ENCODE data around the gene PRKN.

GRCh38 chr6:162184465-162184864 lies 543.1 kb downstream of the PRKN start:
- TF ChIP-seq CTCF (conservative IDR thresholded peaks at IDR 0.05; ENCODE audit: low read depth in 2 of 2), result no peak
- no peak for TF ChIP-seq CREB1 (CRISPR knock-in tag; IDR thresholded peaks at IDR 0.05; ENCODE audit: low read depth)
- TF ChIP-seq EZH2 (IDR thresholded peaks at IDR 0.05; ENCODE audit: low read depth, unreplicated experiment), result no peak
- TF ChIP-seq, protein P1, sequence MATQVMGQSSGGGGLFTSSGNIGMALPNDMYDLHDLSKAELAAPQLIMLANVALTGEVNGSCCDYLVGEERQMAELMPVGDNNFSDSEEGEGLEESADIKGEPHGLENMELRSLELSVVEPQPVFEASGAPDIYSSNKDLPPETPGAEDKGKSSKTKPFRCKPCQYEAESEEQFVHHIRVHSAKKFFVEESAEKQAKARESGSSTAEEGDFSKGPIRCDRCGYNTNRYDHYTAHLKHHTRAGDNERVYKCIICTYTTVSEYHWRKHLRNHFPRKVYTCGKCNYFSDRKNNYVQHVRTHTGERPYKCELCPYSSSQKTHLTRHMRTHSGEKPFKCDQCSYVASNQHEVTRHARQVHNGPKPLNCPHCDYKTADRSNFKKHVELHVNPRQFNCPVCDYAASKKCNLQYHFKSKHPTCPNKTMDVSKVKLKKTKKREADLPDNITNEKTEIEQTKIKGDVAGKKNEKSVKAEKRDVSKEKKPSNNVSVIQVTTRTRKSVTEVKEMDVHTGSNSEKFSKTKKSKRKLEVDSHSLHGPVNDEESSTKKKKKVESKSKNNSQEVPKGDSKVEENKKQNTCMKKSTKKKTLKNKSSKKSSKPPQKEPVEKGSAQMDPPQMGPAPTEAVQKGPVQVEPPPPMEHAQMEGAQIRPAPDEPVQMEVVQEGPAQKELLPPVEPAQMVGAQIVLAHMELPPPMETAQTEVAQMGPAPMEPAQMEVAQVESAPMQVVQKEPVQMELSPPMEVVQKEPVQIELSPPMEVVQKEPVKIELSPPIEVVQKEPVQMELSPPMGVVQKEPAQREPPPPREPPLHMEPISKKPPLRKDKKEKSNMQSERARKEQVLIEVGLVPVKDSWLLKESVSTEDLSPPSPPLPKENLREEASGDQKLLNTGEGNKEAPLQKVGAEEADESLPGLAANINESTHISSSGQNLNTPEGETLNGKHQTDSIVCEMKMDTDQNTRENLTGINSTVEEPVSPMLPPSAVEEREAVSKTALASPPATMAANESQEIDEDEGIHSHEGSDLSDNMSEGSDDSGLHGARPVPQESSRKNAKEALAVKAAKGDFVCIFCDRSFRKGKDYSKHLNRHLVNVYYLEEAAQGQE (IDR thresholded peaks at IDR 0.05; ENCODE audit: unreplicated experiment), result no peak
- TF ChIP-seq EZH2phosphoT487 (IDR thresholded peaks at IDR 0.05; ENCODE audit: unreplicated experiment), result no peak
- no peak for TF ChIP-seq POLR2AphosphoS5 (IDR thresholded peaks at IDR 0.05; ENCODE audit: low read depth)
- no peak for TF ChIP-seq STAT1 (IDR thresholded peaks at IDR 0.05; ENCODE audit: unreplicated experiment)
- no peak for TF ChIP-seq ZNF114 (CRISPR knock-in tag; IDR thresholded peaks at IDR 0.05)
- no peak for TF ChIP-seq JUNB (IDR thresholded peaks at IDR 0.05; ENCODE audit: unreplicated experiment)
- no peak for TF ChIP-seq ETS1 (IDR thresholded peaks at IDR 0.05)

All from GM23338 (cell line).